GM10266 (cell line): Measurements from ENCODE around the gene RIT2.

ENCODE experiments used
- DNase-seq: peaks from one replicate; pipeline ENCODE4 v3.0.0; 2012; ENCODE audit errors: extremely low spot score
- TF ChIP-seq, protein P1 (sequence below): IDR thresholded peaks from 2 replicates; pipeline ENCODE4 v1.5.1; 2012; ENCODE audit warnings: mild to moderate bottlenecking, low read depth; ENCODE audit not compliant: control insufficient read depth, insufficient read depth; ENCODE audit errors: missing control alignments

The RIT2 gene

DNA sequence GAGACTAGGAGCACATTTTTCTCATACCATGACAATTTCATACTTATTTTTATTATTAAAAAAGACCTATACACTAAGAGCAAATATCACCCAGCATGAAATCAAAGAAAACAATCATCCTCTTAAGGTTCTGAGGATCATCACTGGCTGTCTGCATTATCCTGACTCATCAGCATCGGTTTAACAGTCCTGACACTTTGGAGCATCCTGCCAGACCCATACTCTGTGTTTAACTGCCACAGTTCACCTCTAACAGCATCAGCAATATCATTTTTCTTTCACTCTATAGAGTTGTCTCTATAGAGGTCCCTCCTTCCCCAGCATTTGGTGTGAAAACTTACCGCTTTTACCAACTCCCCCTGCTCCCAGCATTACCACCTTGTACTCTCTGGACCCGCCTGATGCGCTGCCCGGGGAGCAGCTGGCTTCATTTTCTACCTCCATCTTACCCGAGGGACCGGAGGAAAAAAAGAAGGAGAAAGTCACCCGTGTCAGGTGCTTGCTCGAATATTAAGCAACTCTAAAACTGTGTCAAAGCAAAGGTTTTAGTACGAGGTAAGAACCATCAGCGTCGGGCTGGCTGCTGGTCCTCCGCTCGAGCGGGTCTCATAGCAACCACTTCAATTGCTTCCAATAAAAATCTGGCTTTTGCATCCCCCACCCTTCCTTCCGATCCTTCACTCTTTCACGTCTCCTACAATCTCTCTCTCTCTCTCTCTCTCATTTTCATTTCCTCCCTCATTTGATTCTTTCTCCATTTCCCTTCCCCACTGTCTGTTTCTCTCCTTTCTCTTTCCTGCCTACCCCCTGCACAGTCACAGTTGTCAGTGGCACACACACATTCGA is at the start of gene RIT2:
RIT2 (minus strand) TSS at position 610 of the 846 bp plus-strand sequence.
- TF ChIP-seq, protein P1, sequence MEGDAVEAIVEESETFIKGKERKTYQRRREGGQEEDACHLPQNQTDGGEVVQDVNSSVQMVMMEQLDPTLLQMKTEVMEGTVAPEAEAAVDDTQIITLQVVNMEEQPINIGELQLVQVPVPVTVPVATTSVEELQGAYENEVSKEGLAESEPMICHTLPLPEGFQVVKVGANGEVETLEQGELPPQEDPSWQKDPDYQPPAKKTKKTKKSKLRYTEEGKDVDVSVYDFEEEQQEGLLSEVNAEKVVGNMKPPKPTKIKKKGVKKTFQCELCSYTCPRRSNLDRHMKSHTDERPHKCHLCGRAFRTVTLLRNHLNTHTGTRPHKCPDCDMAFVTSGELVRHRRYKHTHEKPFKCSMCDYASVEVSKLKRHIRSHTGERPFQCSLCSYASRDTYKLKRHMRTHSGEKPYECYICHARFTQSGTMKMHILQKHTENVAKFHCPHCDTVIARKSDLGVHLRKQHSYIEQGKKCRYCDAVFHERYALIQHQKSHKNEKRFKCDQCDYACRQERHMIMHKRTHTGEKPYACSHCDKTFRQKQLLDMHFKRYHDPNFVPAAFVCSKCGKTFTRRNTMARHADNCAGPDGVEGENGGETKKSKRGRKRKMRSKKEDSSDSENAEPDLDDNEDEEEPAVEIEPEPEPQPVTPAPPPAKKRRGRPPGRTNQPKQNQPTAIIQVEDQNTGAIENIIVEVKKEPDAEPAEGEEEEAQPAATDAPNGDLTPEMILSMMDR: no peak
- no peak for DNase-seq

- TF ChIP-seq, protein P1: no peak
- no peak for DNase-seq
Measured at GRCh38 chr18:43161528-43161927, 46.0 kb upstream of the RIT2 start.

DNA sequence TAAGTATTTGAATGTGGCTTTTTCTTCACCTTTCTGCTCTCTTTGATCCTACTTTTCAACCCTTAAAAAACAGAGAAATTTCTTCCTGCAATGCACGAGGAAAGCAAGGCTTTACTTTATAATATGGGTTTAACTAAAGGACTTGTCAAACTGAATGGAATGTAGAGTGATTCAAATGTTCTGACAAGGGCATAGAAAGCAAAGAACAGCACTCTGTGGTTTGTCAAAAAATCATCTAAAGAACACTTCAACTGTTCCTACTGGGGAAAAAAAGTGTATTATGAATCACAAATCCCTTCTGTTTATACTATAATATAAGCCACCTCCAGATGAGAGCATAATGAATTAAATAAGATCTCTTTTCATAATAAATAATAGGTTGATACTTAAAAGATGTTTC is 45.0 kb upstream of the RIT2 start:
- DNase-seq: no peak
- TF ChIP-seq, protein P1: no peak

- TF ChIP-seq, protein P1: no peak
Measured at GRCh38 chr18:43159926-43160325, 44.4 kb upstream of the RIT2 start.

DNA sequence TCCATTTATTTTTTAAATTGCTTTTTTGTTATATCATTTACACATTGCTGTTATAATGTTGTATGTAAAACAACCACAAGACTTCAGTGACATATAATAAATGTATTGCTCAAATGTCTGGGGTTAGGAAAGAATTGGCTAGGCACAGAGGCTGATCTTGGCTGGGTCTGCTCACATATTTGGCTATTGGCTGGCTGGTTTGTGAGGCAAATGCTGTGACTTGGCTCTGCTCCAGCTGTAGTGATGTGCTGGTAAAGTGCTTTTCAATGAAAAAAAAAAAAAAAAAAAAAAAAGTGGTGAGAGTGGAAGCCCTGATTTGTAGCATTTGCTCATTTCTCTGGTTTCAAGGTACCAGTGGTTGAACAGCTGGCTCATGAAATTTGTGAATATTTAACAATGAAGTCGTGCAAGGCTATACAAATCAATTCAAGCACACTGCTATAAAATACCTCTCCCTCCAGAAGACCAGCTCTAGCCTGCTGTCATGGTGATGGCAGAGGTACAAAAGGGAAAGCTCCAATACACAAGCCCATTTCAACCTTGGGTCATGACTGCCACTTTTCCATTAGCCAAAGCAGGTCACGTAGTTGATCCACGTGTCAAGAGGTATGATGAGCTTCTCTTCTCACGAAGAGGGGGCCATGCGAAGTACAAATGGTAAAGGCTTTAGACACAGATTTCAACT is 43.7 kb upstream of the RIT2 start:
- TF ChIP-seq, protein P1: no peak
- DNase-seq: no peak

More at GRCh38 chr18:43159926-43160325, 44.4 kb upstream of the RIT2 start:
- no peak for DNase-seq

DNA sequence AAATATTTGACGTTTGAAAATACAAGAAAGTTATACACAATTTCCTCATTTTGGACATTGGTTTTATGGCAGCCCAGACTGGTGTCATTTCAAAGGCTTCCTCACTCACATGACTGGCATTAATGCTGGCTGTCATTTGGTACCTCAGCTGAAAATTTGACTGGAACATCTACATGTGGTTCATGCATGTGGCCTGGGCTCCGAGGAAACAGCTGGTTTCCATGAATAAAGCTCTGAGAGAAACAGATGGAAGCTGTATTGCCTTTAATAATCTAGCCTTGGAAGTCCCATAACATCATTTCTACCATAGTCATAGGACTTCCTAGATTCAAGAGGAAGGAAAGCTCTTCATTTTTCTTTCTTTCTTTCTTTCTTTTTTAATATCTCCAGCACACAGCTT is 42.9 kb upstream of the RIT2 start:
- no peak for DNase-seq

More for the DNA sequence above, 42.9 kb upstream of the RIT2 start:
- TF ChIP-seq, protein P1: no peak
